Neural cell (in vitro differentiated cells): ENCODE data around the gene SLC25A39.

ENCODE experiments used
- CTCF ChIP-seq: fragments of 450-650 bp; IDR thresholded peaks from 2 replicates; pipeline ENCODE4 v1.5.1; 2014; ENCODE audit warnings: antibody characterized with exemption, mild to moderate bottlenecking, moderate library complexity; ENCODE audit not compliant: poor library complexity, severe bottlenecking
- MXI1 ChIP-seq: fragments of 450-650 bp; conservative IDR thresholded peaks from 2 replicates; pipeline ENCODE4 v1.6.1; 2014; ENCODE audit warnings: antibody characterized with exemption, mild to moderate bottlenecking; ENCODE audit not compliant: poor library complexity, severe bottlenecking
- POLR2AphosphoS5 ChIP-seq: IDR thresholded peaks from 2 replicates; pipeline ENCODE4 v1.6.1; 2012
- TAF1 ChIP-seq: IDR thresholded peaks from 2 replicates; pipeline ENCODE4 v1.6.1; 2012; ENCODE audit warnings: low read depth

GRCh38 chr17:44356241-44356640, 31.6 kb upstream of the SLC25A39 start:
- TF ChIP-seq CTCF = no peak
- TF ChIP-seq POLR2AphosphoS5 = no peak
- no peak for TF ChIP-seq MXI1
- TF ChIP-seq TAF1 = no peak
